Panc1 (cell line): ENCODE data around the gene NT5C1B. TPM values are rescaled to one million over a fixed set of nuclear protein-coding genes. Genes with fewer than 3 reads are reported as not detected.

Experiments
- ATAC-seq: fragments of 200-7000 bp; cut with Tn5 transposase; 2 replicates; pipeline ENCODE4 v1.9.1; 2020; ENCODE audit warnings: mild to moderate bottlenecking, moderate library complexity
- BruUV-seq: library from RNA; stranded (reverse); fragments of 400-500 nt; replicated peaks from 2 replicates; lab custom pipeline; 2021; lab: Mats Ljungman, UMichigan
- CTCF ChIA-PET: fragments of 300-600 bp; sonication (Branson Sonifier 250); formaldehyde crosslinking; loops from one replicate; lab custom pipeline; 2022; ENCODE audit warnings: antibody characterized with exemption; lab: Charles Lee
- POLR2A ChIA-PET: fragments of 300-600 bp; sonication (Branson Sonifier 250); formaldehyde crosslinking; loops from one replicate; lab custom pipeline; 2022; ENCODE audit warnings: antibody characterized with exemption; lab: Charles Lee
- DNase-seq: peaks from one replicate; pipeline ENCODE4 v3.0.0-alpha.2; 2010; ENCODE audit warnings: low read depth, low spot score
- H3K27ac ChIP-seq: 2 replicates; pipeline ENCODE4 v1.5.1; 2011; ENCODE audit warnings: mild to moderate bottlenecking, low read length, inconsistent platforms
- H3K27me3 ChIP-seq: fragments of 200-500 bp; sonication (Bioruptor generic); 2 replicates; pipeline ENCODE4 v1.6.0; 2014; ENCODE audit warnings: low read length, inconsistent platforms; ENCODE audit not compliant: control insufficient read depth, insufficient read depth
- H3K36me3 ChIP-seq: fragments of 200-500 bp; sonication (Bioruptor generic); 2 replicates; pipeline ENCODE4 v1.5.1; 2014; ENCODE audit warnings: inconsistent platforms, mild to moderate bottlenecking, low read length, moderate library complexity; ENCODE audit not compliant: control insufficient read depth, insufficient read depth
- H3K4me1 ChIP-seq: 2 replicates; pipeline ENCODE4 v1.5.1; 2011; ENCODE audit warnings: inconsistent platforms, mild to moderate bottlenecking, low read length, moderate library complexity; ENCODE audit not compliant: control insufficient read depth, insufficient read depth
- H3K4me3 ChIP-seq, 2 experiments: 2 replicates each; pipeline ENCODE4 v1.5.1; 2011 to 2012; ENCODE audit warnings: low read depth in 2 of 2, low read length in 2 of 2, mild to moderate bottlenecking in 2 of 2, inconsistent platforms in 1 of 2, moderate library complexity in 1 of 2
- H3K9me3 ChIP-seq: fragments of 200-500 bp; sonication (Bioruptor generic); 2 replicates; pipeline ENCODE4 v1.5.1; 2014; ENCODE audit warnings: low read depth, mild to moderate bottlenecking, inconsistent platforms, low read length, moderate library complexity; ENCODE audit not compliant: control insufficient read depth, insufficient read depth
- CTCF ChIP-seq: fragments of 450-650 bp; IDR thresholded peaks from 2 replicates; pipeline ENCODE4 v1.5.1; 2017; ENCODE audit warnings: mild to moderate bottlenecking
- POLR2AphosphoS5 ChIP-seq: IDR thresholded peaks from 2 replicates; pipeline ENCODE4 v1.6.1; 2012; ENCODE audit warnings: mild to moderate bottlenecking, low read depth, low read length, moderate library complexity
- SIN3A ChIP-seq: IDR thresholded peaks from 2 replicates; pipeline ENCODE4 v1.6.1; 2012; ENCODE audit warnings: low read depth, mild to moderate bottlenecking, low read length, moderate library complexity, borderline replicate concordance; ENCODE audit not compliant: insufficient read depth
- TCF7L2 ChIP-seq: IDR thresholded peaks from 2 replicates; pipeline ENCODE4 v1.6.1; 2011; ENCODE audit warnings: mild to moderate bottlenecking, low read depth, low read length, inconsistent platforms
- in situ Hi-C: cut with HindIII; loops from 2 replicates; pipeline ENCODE4 v1.10.0; 2016; ENCODE audit warnings: low sequenced_read_pairs, low pct_unique_long_range_greater_than_20kb
- intact Hi-C: fragments of 100-400 bp; cut with micrococcal nuclease; formaldehyde crosslinking; loops from one replicate; pipeline ENCODE4 v1.10.0; 2022; ENCODE audit not compliant: unreplicated experiment
- total RNA-seq: library from RNA; stranded (reverse); gene quantifications from one replicate; pipeline ENCODE4 v1.2.1, GENCODE V29; 2021; ENCODE audit not compliant: unreplicated experiment
- TF ChIP-seq, protein P1 (sequence below), 2 experiments: IDR thresholded peaks; 2 replicates each; pipeline ENCODE4 v1.6.1; 2011 to 2012; ENCODE audit warnings: low read depth in 2 of 2, control low read depth in 1 of 2, low read length in 1 of 2, mild to moderate bottlenecking in 1 of 2, moderate library complexity in 1 of 2; ENCODE audit not compliant: insufficient read depth in 1 of 2

The NT5C1B gene
- total RNA-seq, 1 experiment from 2014 or later, result not detected

- in situ Hi-C loops, result no loop called here
- no peak for DNase-seq
- peaks cover 3% of the 10 kb centered on the region; the same call in 1 of the 2 replicates for H3K4me1 ChIP-seq
- TF ChIP-seq CTCF (no peak), SIN3A (no peak), POLR2AphosphoS5 (no peak), TCF7L2 (no peak)
- TF ChIP-seq, protein P1, sequence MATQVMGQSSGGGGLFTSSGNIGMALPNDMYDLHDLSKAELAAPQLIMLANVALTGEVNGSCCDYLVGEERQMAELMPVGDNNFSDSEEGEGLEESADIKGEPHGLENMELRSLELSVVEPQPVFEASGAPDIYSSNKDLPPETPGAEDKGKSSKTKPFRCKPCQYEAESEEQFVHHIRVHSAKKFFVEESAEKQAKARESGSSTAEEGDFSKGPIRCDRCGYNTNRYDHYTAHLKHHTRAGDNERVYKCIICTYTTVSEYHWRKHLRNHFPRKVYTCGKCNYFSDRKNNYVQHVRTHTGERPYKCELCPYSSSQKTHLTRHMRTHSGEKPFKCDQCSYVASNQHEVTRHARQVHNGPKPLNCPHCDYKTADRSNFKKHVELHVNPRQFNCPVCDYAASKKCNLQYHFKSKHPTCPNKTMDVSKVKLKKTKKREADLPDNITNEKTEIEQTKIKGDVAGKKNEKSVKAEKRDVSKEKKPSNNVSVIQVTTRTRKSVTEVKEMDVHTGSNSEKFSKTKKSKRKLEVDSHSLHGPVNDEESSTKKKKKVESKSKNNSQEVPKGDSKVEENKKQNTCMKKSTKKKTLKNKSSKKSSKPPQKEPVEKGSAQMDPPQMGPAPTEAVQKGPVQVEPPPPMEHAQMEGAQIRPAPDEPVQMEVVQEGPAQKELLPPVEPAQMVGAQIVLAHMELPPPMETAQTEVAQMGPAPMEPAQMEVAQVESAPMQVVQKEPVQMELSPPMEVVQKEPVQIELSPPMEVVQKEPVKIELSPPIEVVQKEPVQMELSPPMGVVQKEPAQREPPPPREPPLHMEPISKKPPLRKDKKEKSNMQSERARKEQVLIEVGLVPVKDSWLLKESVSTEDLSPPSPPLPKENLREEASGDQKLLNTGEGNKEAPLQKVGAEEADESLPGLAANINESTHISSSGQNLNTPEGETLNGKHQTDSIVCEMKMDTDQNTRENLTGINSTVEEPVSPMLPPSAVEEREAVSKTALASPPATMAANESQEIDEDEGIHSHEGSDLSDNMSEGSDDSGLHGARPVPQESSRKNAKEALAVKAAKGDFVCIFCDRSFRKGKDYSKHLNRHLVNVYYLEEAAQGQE (IDR thresholded peaks at IDR 0.05; ENCODE audit: insufficient read depth in 1 of 2, low read depth in 2 of 2, low read length in 1 of 2), result no peak
- no peak for ATAC-seq
- H3K9me3 ChIP-seq, result no peaks in the 10 kb centered on the region
- POLR2A ChIA-PET, result no interaction called here
- no peak overlapping the region for H3K27ac ChIP-seq
- intact Hi-C loops, result loop anchor here (5.0 kb wide), 1 partner anchor 230 kb away; no protein-coding TSS in a partner anchor
- no peak overlapping the region for H3K4me3 ChIP-seq
- H3K36me3 ChIP-seq, result no peaks in the 10 kb centered on the region
- CTCF ChIA-PET, result no interaction called here
- H3K27me3 ChIP-seq, result no peaks in the 10 kb centered on the region; the same call in 1 of the 2 replicates
- BruUV-seq, result no TSS peak
Measured at GRCh38 chr2:18522484-18523146, 66.8 kb downstream of the NT5C1B start.

DNA sequence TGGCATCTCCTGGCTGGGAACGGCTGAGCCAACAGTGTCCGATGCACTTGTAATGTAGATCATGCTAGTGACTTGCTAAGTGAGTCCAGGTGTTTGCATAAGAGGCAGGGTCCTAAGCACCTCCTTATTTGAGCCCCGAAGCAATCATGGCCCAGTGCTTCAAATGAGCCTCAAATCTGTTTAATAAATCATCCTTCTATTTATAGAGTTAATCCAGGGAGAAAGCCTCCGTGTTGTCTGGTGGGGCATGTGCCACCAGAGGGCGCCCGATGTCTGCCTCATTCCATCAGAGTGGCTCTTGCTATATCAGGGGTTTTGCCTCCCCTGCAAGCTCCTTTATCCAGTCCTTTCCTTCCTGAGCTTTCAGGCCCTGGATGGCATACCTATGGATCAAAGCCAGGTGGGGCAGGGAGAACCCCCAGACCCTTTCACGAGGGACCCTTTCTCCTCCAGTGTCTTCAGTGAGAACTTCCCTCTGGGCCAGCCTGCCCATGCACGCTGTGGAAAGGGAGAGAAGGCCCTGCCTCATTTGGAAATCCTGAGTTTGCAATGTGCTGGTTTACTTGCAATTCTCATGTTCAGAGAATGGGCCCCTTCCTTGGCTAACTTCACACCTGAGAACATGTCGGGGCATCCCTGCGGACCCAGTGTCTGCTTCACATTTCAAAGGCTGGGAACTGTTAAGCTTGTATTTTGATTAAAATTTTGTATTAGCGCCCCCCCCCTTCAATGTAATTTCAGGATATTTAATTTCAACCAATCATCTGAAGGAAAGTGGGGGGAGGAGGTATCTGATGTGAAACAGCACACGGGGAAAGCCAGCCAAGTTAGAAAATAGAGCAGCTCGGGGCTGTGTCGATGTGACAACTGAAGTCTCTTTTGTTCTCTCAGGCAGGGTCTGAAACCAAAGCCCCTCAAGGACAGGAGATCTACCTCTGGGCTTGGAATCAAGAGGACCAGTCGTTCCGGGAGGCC, 68.6 kb downstream of the NT5C1B start:
- TF ChIP-seq CTCF (peak; percentile 95), TCF7L2 (no peak)
- ChIA-PET POLR2A (no interaction called here), CTCF (interaction anchor here (0.6 to 0.7 kb wide), 2 partner anchors 59 to 1213 kb away, joined by 3 to 4 read pairs; no protein-coding TSS in a partner anchor)
- peak; percentile 95 for ATAC-seq
- Histone ChIP-seq H3K36me3 (no peaks in the 10 kb centered on the region), H3K9me3 (no peaks in the 10 kb centered on the region), H3K27ac (no peak overlapping the region), H3K4me1 (peaks cover 3% of the 10 kb centered on the region; the same call in 1 of the 2 replicates), H3K27me3 (no peaks in the 10 kb centered on the region; the same call in 1 of the 2 replicates), H3K4me3 (no peak overlapping the region; a peak in 1 of 4 replicates)
- intact Hi-C loops, result loop anchor here (2.0 to 5.0 kb wide), 3 partner anchors 232 to 1342 kb away; no protein-coding TSS in a partner anchor
- BruUV-seq, result no TSS peak
- DNase-seq, result peak; percentile 50
- in situ Hi-C loops, result no loop called here
